Measurements from ENCODE around the gene ZNF135. TPM values are rescaled to one million over a fixed set of nuclear protein-coding genes. Genes with fewer than 3 reads are reported as not detected.

The ZNF135 gene
- total RNA-seq, 2 experiments from 2014 or later, result 1.2 to 1.4 TPM

GRCh38 chr19:58089846-58090245 lies 30.8 kb downstream of the ZNF135 start:
- Mint-ChIP-seq H3K27ac (no peak overlapping the region), H3K9me3 (peaks cover 26% of the 10 kb centered on the region), H3K36me3 (ENCODE audit: low read depth) (peaks cover 44% of the 10 kb centered on the region), H3K4me3 (no peak overlapping the region), H3K27me3 (no peaks in the 10 kb centered on the region), H3K4me1 (ENCODE audit: low read depth) (no peaks in the 10 kb centered on the region)
- CTCF ChIA-PET, result no interaction called here
- intact Hi-C loops (cut with micrococcal nuclease), result no loop called here
- no peak for DNase-seq
- POLR2A ChIA-PET, result no interaction called here
- no peak for ATAC-seq
- TF ChIP-seq CTCF (IDR thresholded peaks at IDR 0.05), result no peak

- no peak for DNase-seq
- Mint-ChIP-seq H3K36me3 (ENCODE audit: low read depth) (peaks cover 43% of the 10 kb centered on the region), H3K4me3 (no peak overlapping the region), H3K4me1 (ENCODE audit: low read depth) (no peaks in the 10 kb centered on the region), H3K27ac (no peak overlapping the region), H3K27me3 (no peaks in the 10 kb centered on the region), H3K9me3 (peaks cover 31% of the 10 kb centered on the region)
- no peak for ATAC-seq
- POLR2A ChIA-PET, result interaction anchor here (0.7 to 1.1 kb wide), 3 partner anchors 33 to 384 kb away, joined by 3 to 5 read pairs (median 3); no protein-coding TSS in a partner anchor
- CTCF ChIA-PET, result no interaction called here
- no peak for TF ChIP-seq CTCF (IDR thresholded peaks at IDR 0.05)
- intact Hi-C loops (cut with micrococcal nuclease), result no loop called here
Observed at GRCh38 chr19:58091251-58091995, 32.3 kb downstream of the ZNF135 start.

- ChIA-PET POLR2A (no interaction called here), CTCF (no interaction called here)
- H3K9me3 Mint-ChIP-seq, result peaks cover 28% of the 10 kb centered on the region
- H3K4me3 Mint-ChIP-seq, result no peak overlapping the region
- ATAC-seq, result no peak
- H3K27ac Mint-ChIP-seq, result no peak overlapping the region
- no peak for DNase-seq
- H3K36me3 Mint-ChIP-seq (ENCODE audit: low read depth), result peaks cover 39% of the 10 kb centered on the region
- H3K4me1 Mint-ChIP-seq (ENCODE audit: low read depth), result peaks cover 4% of the 10 kb centered on the region
- intact Hi-C loops (cut with micrococcal nuclease), result no loop called here
- no peaks in the 10 kb centered on the region for H3K27me3 Mint-ChIP-seq
- no peak for TF ChIP-seq CTCF (IDR thresholded peaks at IDR 0.05)
Observed at GRCh38 chr19:58093071-58093470, 34.0 kb downstream of the ZNF135 start.

- Mint-ChIP-seq H3K36me3 (ENCODE audit: low read depth) (peaks cover 35% of the 10 kb centered on the region), H3K9me3 (peaks cover 21% of the 10 kb centered on the region), H3K4me3 (no peak overlapping the region), H3K27ac (no peak overlapping the region), H3K4me1 (ENCODE audit: low read depth) (peaks cover 10% of the 10 kb centered on the region), H3K27me3 (no peaks in the 10 kb centered on the region)
- ChIA-PET CTCF (no interaction called here), POLR2A (no interaction called here)
- no peak for TF ChIP-seq CTCF (IDR thresholded peaks at IDR 0.05)
- DNase-seq (no peak), ATAC-seq (no peak)
- intact Hi-C loops (cut with micrococcal nuclease), result no loop called here
Observed at GRCh38 chr19:58095328-58095727, 36.2 kb downstream of the ZNF135 start.

- peaks cover 10% of the 10 kb centered on the region for H3K4me1 Mint-ChIP-seq (ENCODE audit: low read depth)
- H3K27ac Mint-ChIP-seq, result peak overlapping the region; percentile 74
- H3K4me3 Mint-ChIP-seq, result peak overlapping the region; percentile 76
- peaks cover 18% of the 10 kb centered on the region for H3K9me3 Mint-ChIP-seq
- H3K27me3 Mint-ChIP-seq, result no peaks in the 10 kb centered on the region
- ATAC-seq (no peak), DNase-seq (no peak)
- no peak for TF ChIP-seq CTCF (IDR thresholded peaks at IDR 0.05)
- POLR2A ChIA-PET, result interaction anchor here (1.1 kb wide), 1 partner anchor 11 kb away, joined by 4 read pairs; no protein-coding TSS in a partner anchor
- CTCF ChIA-PET, result interaction anchor here (0.5 kb wide), 1 partner anchor 74 kb away, joined by 3 read pairs; no protein-coding TSS in a partner anchor
- H3K36me3 Mint-ChIP-seq (ENCODE audit: low read depth), result peaks cover 32% of the 10 kb centered on the region
- intact Hi-C loops (cut with micrococcal nuclease), result no loop called here
Observed at GRCh38 chr19:58096884-58097283, 37.8 kb downstream of the ZNF135 start.
